ENCODE results near the gene UBE2J1.

Gene UBE2J1

DNA sequence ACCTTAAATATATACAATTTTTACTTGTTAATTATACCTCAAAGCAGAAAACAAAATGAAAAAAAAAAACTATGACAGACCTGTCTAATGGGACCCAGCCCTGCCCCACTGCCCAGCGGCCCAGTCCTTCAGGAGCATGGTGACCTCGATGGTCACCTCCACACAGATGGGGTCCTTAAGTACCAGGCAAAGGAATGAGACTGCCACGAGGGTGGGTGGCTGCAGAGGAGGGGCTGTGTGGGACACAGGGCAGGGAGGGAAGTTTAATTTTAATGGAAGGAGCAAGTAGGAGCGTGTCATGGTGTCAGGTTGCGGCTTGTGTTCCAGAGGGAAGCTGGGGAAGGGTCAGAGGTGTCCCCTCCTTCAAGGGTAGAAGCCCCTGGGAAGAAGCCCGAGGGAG is 66.0 kb downstream of the UBE2J1 start:
- DNase-seq: no peak

DNA sequence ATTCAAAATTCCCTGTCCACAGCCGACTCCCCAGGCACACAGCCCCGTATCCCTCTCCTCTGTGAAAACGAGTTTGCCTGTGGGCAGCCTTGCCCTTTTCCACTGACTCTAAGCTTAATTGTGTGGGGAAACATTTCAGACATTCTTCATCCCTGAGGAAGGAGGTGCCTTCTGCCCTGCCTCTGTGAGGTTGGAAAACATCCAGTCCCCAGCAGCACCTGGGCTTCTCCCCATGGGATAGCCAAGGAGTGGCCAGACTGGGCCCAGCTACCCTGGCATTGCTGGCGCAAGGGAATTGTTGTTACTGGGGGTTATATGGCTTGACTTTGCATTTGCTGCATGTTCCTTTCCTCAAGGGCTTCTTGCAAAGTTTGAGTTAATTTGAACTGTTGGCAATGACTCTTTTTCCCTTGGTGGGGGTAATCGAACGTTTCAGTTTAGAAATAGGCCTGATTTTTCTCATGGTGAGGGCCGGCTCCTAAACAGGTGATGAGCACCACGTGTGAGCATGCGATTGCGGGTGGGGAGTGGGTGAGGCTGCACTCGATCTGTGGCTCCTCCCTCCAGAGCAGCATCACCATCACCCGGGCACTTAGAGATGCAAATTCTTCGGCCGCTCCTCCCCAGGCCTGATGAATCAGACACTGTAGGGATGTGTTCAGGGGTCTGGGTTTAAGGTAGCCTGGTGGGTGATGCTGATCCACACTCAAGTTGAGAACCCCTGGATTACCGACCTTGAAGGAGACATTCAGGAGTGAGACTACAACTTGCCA is 67.4 kb downstream of the UBE2J1 start:
- DNase-seq: no peak

DNA sequence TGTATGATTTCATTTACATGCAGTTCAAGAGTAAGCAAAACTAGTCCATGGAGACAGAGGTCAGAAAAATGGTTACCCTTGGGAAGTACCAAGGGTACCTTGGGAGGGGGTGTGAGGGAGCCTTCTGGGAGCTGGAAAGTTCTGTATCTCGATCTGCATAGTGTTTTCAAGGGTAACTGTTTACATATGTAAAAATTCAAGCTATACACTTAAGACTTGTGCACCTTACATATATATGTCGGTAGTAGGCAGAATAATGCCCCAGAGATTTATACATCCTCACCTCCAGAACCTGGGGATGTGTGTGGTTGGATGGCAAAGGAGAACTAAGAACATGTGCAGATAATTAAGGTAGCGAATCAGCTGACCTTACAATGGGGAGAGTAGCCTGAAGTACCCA is 68.4 kb downstream of the UBE2J1 start:
- DNase-seq: no peak

DNA sequence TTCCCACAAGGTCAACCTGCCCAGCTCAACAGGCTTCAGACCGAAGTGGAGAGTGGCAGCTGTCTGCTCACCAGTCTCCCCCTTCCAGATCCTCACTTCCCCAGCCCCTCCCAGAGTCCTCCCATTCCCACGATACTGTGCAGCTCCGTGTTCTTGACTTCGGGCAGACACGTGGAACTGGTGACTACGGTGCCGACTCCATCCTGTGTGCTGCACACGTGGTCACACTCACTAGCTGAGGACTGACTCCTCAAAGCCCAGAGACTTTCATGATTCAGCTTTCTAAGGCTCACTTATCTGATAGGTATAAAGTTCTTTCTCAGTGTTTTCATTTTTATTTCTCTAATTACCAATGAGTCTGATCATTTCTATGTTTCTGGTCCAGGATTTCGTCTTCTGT is 69.8 kb downstream of the UBE2J1 start:
- no peak for DNase-seq

DNA sequence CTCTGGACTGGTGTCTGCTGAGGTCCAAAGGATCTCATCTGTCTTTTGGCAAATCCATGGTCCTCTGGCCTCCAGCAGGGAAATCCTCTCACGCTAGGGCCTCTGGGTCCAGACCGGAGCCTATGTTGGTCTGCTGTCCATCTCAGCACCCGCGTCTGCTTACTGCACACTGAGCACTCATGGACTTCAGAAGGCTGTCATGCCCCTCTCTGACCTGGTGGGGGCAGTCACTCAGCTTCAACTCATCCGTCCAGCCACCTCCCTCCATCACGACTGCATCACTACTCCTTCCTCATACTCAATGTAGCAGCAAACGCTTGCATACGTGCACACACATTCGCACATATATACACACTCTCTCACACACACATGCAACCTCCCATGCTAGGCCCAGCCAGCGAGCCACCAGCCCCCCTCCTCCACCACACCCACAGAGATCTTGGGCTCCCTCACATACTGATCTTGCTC is 70.7 kb downstream of the UBE2J1 start:
- DNase-seq: no peak

DNA sequence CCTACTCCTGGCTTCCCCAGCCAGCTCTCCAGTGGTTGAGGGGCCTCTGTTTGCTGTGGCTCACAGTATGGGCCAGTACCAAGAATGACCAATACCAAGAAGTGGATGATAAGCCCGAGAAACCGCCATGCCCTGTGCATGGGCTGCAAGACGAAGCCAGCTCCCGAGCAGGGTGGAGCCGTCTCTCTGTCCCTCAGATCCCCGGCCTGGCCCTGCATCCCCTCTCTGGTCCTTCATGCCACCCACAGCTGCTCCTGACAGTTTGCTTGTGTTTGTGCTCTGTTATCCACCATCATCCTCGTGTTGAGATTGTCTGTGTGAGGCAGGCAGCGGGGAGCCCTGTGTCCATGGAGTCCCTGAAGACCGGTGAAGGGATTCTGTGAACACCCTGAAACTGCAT is 73.6 kb downstream of the UBE2J1 start:
- DNase-seq: no peak
